DMS 273 treated with DMSO at 0.1 percent for 48 hours (cell line): ENCODE measurements around the gene CACNB1.

Experiments
- DNase-seq: peaks from one replicate; lab custom pipeline; 2025; lab: John Stamatoyannopoulos, UW

Gene CACNB1

DNA sequence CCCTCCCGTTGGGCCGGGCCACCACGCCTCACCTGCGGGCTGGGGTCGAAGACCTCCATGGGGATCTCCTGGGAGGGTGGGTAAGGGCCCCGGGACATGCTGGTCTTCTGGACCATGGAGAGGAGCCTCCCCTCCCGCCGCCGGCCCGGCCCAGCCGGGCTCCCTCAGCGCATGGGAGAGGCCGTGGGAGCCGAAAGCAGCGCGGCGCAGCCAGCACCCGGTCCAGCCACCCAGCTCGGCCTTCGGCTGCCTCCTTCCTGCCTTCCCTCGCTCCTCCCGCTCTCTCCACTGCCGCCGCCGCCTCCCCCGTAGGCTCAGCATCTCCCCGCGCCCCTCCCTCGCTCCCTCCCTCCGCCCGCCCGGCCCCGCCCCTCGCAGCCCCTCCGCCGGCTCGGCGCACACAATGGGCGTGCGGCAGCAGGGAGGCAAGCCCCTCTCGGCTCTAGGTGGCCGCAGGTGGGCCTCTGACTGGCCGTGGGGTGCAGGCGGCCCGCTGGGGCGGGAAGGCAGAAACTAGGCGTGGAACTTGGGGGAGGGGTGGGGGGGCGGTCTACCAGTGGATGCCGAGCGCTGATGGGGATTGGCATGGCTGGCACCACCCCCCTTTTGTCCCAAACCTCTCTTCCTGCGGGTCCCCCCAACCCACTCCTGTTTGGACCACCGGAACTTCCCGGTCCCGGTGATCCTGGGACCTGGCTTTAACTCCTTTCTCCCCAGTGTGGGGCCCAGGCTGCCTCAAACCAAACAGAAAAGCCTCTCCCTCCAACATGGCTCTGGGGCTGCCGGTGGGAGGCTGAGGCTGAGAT, at the start of gene CACNB1:
TSS of gene CACNB1 (minus strand) at position 290 of the 806 bp plus-strand sequence. CDS start at position 116, 174 bp downstream.
- peak; percentile 40 for DNase-seq

DNA sequence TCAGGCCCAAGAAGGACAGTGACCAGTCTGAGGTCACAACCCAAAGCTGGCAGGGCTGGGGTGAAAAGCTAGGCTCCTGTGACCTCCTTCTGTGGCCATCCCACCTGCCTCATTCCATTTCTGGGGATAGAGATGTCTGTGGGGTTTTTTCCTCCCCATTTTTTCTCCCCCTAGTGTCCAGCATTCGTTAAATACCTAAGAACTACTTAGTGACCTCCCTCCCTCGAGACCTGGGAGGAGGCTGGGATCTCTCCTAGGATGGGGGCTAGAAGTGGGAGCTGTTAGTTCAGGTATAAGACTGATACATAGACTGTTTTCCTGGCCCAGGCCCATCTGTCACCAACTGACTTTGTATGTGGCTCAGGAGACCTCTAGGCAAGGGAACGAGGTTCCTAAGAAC, 48.8 kb upstream of the CACNB1 start:
- DNase-seq, result no peak

DNA sequence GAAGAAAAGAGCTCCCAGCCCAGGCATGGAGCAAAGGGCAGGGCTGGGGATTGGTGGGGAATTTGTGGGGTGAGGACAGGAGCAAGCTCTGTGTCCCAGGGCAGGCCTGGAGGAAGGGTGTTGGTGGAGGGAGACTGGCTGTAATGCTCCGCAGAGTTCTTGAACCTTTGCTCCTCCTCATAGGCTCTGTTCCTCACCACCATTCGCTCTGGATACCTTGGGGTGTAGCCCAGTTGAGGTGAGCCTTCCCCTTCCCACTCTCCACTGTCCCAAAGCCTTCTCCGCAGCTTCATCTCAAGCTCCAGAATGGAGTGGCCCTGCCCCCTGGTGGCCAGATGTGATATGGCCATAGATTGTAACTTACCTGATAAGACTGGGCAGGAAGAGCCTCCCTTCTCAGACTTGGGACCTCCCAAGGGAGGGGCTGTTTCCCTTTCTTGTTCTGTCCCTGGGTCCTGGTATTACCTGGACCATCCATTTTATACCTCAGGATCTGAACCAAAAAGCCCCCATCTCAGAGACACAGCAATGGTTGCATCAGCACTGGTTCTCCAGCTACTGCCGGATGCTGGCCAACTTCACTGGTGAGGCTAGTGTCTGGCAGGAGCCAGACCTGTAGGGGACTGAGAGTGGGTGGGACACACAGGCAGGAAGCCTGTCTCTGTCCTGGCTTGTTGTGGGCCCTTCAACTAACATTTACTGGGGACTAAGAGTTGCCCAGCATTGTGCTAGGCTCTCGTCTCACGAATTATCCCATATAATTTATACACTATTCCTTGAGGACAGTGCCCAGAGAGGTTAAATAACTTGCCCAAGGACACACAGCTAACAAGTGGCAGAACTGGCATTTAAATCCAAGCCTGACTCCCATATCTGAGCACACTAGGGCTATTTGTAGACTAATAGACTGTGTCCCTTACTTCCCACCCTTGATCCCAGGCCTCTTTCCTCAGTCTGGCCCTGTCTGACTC, 47.4 kb upstream of the CACNB1 start:
- DNase-seq, result peak; percentile 43

DNA sequence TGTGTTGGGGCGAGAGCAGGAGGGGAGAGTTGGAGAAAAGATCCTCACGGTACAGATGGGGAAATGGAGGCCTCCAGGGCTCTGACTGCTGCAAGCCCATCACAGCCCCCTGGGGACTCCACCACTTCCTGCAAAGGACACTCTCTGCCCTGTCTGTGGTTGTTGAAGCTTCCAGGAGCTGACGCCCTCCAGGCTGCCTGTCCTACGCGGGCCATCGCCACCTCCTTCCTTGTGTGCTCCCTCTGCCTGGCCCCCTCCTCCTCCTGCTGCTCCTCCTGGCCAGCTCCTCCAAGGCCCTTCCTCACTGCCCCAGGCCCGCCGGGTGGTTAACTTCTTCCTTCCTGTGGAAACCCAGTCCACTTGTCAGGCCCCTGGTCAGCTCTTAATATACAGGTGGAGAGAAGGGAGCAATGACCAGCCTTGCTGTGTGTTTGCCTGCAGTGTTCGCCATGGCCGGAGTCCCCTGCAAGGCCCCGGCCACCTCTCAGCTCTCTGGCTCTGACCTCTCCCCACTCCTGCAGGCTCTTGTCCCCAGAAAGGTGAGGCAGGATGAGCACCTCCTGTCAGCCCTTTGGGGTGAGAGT, 46.6 kb upstream of the CACNB1 start:
- DNase-seq, result no peak

- DNase-seq, result no peak
Measured at GRCh38 chr17:39243155-39243554, 45.7 kb upstream of the CACNB1 start.

DNA sequence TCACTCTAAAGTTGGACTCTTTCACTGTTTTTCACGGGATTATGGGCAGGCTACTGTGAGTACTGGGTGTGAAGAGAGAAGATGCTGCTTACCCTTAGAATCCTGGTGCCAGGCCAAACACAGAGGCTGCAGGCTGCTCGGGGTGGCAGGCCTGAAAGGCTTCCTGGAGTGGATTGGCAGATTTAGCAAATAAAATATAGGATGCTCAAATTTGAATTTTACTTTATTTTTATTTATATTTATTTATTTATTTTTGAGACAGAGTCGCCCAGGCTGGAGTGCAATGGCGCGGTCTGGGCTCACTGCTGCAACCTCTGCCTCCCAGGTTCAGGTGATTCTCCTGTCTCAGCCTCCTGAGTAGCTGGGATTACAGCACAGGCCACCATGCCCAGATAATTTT, 43.2 kb upstream of the CACNB1 start:
- DNase-seq, result no peak

DNA sequence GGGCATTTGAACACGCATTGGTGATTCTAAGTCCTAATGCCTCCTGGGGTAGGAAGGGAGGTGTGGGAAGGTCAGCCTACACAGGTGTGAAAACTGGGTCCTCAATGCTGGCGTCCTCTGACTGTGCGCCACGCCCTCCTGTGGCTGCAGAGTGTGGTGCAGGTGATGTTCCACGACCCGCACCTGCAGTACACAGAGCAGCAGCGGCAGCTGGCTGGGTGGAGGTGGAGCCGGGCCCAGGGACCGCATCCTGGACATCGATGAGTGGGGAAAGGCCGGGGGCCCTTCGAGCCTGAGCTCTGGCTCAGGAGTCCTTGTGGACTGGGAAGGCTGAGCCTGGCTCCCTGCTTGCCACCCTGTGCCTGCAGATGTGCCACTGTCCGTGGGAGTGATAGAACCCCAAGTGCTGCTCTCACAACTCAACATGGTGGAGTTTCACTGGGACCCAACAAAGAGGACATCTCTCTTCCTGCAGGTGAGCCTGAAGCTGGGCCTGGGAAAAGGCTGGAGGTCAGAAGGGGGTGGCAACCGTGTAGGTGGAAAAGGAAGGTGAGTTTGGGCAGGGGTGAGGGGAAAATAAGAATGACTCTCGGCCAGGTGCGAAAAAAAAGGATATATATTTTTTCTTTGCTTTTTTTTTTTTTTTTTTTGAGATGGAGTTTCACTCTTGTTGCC, 42.3 kb upstream of the CACNB1 start:
- no peak for DNase-seq

DNA sequence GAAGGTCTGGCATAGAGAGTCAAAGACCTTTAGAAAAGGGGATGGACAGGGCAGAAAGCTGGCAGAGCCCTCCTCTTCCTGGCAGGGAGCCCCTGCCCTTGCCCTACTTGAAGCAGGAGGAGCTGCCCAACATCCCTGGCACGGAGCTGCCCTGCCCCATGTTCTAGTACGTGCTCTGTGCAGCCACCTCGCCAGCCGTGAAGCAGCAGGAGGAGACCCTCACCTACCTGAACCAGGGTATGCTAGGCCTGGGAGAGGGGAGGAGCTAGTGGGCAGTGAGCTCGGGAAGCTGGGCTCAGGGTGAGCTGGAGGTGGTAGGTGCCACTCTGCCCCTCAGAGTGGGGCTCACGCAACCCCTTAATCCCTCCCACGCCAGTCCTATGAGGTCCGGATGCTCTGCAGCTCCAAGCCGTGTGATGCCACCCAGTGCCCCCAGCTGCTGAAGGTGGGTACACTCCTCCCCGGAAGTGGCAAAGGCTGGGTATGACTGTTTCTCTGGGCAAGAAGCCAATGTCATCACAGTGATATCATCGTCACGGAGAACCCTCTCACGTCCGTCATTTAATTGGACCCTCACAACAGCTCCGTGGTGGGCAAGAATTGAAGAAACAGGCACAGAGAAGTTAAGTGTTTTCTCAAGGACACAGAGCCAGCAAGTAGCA, 41.0 kb upstream of the CACNB1 start:
- DNase-seq, result no peak

DNA sequence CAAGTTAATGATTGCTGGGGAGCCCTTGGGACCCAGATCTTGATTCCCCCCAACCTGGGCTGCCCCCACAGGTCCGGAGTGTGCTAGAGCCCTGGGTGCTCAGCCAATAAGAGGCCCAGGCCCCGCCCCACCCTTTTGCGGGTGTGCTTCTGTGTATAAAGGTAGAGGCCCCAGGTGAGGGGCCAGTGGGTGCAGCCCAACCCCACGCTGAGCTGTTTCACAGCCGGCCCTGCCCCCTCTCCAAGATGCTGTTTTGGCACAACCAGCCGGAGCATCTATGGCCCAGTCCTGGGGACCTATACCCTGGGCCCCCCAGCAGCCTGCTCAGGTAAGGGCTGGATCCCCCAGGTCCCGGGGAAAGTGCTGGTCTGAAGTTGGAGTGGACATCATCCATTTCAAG, 40.1 kb upstream of the CACNB1 start:
- no peak for DNase-seq

- DNase-seq, result no peak
Measured at GRCh38 chr17:39236981-39237441, 39.5 kb upstream of the CACNB1 start.

DNA sequence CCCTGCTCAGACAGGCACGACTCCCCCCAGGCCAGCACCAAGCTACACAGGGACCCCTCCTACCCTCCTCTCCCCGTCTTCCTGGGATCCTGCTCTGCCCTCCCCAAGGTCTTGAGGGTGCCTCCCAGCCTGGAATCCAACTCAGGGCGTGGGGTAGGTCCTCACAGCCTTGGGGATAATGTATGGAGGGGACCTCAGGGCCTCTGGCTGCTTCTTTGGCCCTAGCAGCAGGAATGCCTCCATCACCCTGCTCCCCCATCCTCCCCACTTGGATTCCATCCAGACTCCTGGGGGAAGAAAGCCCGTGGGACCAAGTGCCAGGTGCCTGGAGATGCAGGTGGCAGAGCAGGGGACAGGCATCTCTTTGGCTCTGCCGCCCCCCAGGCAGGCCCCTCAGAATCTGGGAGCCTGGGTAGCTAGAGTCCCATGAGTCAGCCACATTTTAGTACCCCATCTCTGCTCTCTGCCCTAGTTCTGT, 39.0 kb upstream of the CACNB1 start:
- DNase-seq, result no peak

- DNase-seq, result peak; percentile 96
Measured at GRCh38 chr17:39235555-39236449, 38.3 kb upstream of the CACNB1 start.

GRCh38 chr17:39231591-39232551, 34.4 kb upstream of the CACNB1 start:
- no peak for DNase-seq

DNA sequence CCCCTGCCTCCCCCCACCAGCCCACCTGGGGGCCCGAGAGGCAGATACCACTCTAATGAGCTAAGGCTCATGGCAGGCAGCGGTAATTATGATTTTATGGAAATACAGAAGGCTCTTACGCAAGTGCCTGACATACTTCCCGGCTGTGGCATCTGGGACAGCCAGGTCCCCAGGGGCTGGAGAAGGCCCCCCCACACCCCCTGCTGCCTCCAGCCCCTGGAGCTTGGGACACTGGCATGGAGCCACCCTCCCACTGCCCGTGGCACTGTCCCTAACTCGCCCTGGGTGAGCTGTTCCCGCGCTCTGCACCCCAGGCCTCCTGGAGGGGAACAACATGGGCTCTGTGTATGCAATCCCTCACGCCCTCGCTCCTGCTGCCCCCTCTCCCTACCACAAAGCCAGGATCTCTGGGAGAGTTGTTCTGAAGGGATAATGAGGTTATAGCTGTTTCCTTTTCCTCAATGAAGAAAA, 33.7 kb upstream of the CACNB1 start:
- DNase-seq, result no peak

- DNase-seq, result no peak
Measured at GRCh38 chr17:39230361-39230760, 32.9 kb upstream of the CACNB1 start.

- no peak for DNase-seq
Measured at GRCh38 chr17:39229274-39229913, 31.9 kb upstream of the CACNB1 start.

GRCh38 chr17:39227364-39227919, 30.0 kb upstream of the CACNB1 start:
- DNase-seq, result no peak
